Measurements from ENCODE around the gene WDFY4.

DNA sequence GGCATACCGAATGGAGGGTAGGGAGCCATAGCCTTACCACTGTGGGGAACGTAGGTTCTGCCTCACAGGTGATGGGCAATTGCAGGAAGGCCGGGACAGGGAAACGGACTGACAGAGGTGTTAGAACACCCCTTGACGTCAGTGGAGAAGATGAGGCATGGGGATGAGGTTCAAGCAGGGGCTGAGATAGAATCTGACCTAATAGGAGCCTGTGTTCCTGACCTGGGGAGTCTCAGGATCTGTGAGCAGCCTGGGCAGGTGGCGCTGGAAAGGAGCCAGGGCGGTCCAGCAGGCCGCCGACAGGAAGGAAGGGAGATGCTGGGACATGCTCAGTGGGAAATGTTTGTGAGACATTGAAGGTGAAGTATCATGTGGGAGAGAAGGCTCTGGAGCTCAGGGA lies 109.4 kb downstream of the WDFY4 start:
- TF ChIP-seq, protein P1, sequence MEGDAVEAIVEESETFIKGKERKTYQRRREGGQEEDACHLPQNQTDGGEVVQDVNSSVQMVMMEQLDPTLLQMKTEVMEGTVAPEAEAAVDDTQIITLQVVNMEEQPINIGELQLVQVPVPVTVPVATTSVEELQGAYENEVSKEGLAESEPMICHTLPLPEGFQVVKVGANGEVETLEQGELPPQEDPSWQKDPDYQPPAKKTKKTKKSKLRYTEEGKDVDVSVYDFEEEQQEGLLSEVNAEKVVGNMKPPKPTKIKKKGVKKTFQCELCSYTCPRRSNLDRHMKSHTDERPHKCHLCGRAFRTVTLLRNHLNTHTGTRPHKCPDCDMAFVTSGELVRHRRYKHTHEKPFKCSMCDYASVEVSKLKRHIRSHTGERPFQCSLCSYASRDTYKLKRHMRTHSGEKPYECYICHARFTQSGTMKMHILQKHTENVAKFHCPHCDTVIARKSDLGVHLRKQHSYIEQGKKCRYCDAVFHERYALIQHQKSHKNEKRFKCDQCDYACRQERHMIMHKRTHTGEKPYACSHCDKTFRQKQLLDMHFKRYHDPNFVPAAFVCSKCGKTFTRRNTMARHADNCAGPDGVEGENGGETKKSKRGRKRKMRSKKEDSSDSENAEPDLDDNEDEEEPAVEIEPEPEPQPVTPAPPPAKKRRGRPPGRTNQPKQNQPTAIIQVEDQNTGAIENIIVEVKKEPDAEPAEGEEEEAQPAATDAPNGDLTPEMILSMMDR (IDR thresholded peaks at IDR 0.05; ENCODE audit: insufficient read depth, low read depth, low read length), result no peak
- TF ChIP-seq EZH2 (IDR thresholded peaks at IDR 0.05; ENCODE audit: insufficient read depth, low read length), result no peak

Measured in astrocyte (in vitro differentiated cells and primary cell).